Endothelial cell of umbilical vein (primary cell): ENCODE data around the gene ZNF440. TPM values are rescaled to one million over a fixed set of nuclear protein-coding genes. Genes with fewer than 3 reads are reported as not detected.

Source experiments
- BruUV-seq: library from RNA; stranded (reverse); fragments of 400-500 nt; replicated peaks from 2 replicates; lab custom pipeline; 2021; lab: Mats Ljungman, UMichigan
- CTCF ChIA-PET: fragments of 300-600, 350-600 bp; sonication (Branson Sonifier 250); formaldehyde crosslinking; loops from one replicate; lab custom pipeline; 2021; ENCODE audit warnings: antibody characterized with exemption, inconsistent platforms; lab: Charles Lee
- POLR2A ChIA-PET: fragments of 300-600, 350-600 bp; sonication (Branson Sonifier 250); formaldehyde crosslinking; loops from one replicate; lab custom pipeline; 2021; ENCODE audit warnings: antibody characterized with exemption, inconsistent platforms; lab: Charles Lee
- DNase-seq: peaks from one replicate; pipeline ENCODE4 v3.0.0-alpha.2; 2011; ENCODE audit warnings: low read depth, low spot score
- FAIRE-seq: peaks from 2 replicates; lab custom pipeline; 2011; peaks lifted over from hg19 to GRCh38; lab: Jason Lieb, UNC
- H2AFZ ChIP-seq: 2 replicates; pipeline ENCODE4 v1.6.0; 2012; ENCODE audit warnings: low read depth, low read length, control low read depth, inconsistent platforms
- H3K27ac ChIP-seq: 2 replicates; pipeline ENCODE4 v1.5.1; 2011; ENCODE audit warnings: low read depth, mild to moderate bottlenecking, control low read depth, low read length, moderate library complexity; ENCODE audit not compliant: insufficient read depth
- H3K27me3 ChIP-seq, 2 experiments: 2 replicates each; pipeline versions ENCODE4 v1.6.0 to v1.6.1; 2011; ENCODE audit warnings: low read length in 2 of 2, mixed read lengths in 1 of 2; ENCODE audit not compliant: control insufficient read depth in 2 of 2, insufficient read depth in 2 of 2
- H3K36me3 ChIP-seq, 2 experiments: 2 replicates in 1 of 2; 3 replicates in 1 of 2; pipeline ENCODE4 v1.5.1; 2011; ENCODE audit warnings: low read length in 2 of 2, mild to moderate bottlenecking in 1 of 2, moderate library complexity in 1 of 2; ENCODE audit not compliant: control insufficient read depth in 2 of 2, insufficient read depth in 2 of 2; ENCODE audit errors: extremely low read depth in 1 of 2
- H3K4me1 ChIP-seq: 3 replicates; pipeline ENCODE4 v1.5.1; 2011; ENCODE audit warnings: mild to moderate bottlenecking, low read length; ENCODE audit not compliant: control insufficient read depth, insufficient read depth; ENCODE audit errors: extremely low read depth
- H3K4me2 ChIP-seq: 2 replicates; pipeline ENCODE4 v1.6.1; 2011; ENCODE audit warnings: low read length, control low read depth, mixed read lengths; ENCODE audit not compliant: insufficient read depth
- H3K4me3 ChIP-seq, 3 experiments: fragments of 200-600 bp in 1 of 3; sonication (generic), shearing (Covaris generic) in 1 of 3; replicated peaks in 1 of 3; 2 replicates each; pipeline ENCODE4 v1.5.1; 2011 to 2016; ENCODE audit warnings: control low read depth in 3 of 3, low read length in 3 of 3, mild to moderate bottlenecking in 2 of 3, inconsistent platforms in 1 of 3, low read depth in 1 of 3, moderate library complexity in 1 of 3; ENCODE audit not compliant: insufficient read depth in 1 of 3
- H3K79me2 ChIP-seq: 2 replicates; pipeline ENCODE4 v1.6.0; 2012; ENCODE audit warnings: low read length, inconsistent platforms; ENCODE audit not compliant: control insufficient read depth, insufficient read depth
- H3K9ac ChIP-seq: replicated peaks from 2 replicates; pipeline ENCODE3; 2011; ENCODE audit warnings: low read length, control low read depth; ENCODE audit not compliant: insufficient read depth; ENCODE audit errors: extremely low read depth
- H3K9me1 ChIP-seq: replicated peaks from 3 replicates; pipeline ENCODE4 v1.6.0; 2011; ENCODE audit warnings: mild to moderate bottlenecking, low read length; ENCODE audit not compliant: control insufficient read depth, insufficient read depth; ENCODE audit errors: extremely low read depth
- H3K9me3 ChIP-seq: replicated peaks from 2 replicates; pipeline ENCODE4 v1.5.1; 2012; ENCODE audit warnings: low read length, inconsistent platforms; ENCODE audit not compliant: control insufficient read depth, insufficient read depth
- H4K20me1 ChIP-seq: replicated peaks from 2 replicates; pipeline ENCODE3; 2011; ENCODE audit warnings: mild to moderate bottlenecking, low read length; ENCODE audit not compliant: control insufficient read depth, insufficient read depth; ENCODE audit errors: extremely low read depth
- CTCF ChIP-seq, 2 donors: IDR thresholded peaks; 1 replicate in 1 of 2; 2 replicates in 1 of 2; pipeline ENCODE4 v1.5.1; 2011; ENCODE audit warnings: low read length in 2 of 2, mild to moderate bottlenecking in 2 of 2, moderate library complexity in 2 of 2, control low read depth in 1 of 2, inconsistent platforms in 1 of 2, low read depth in 1 of 2; ENCODE audit not compliant: insufficient read depth in 1 of 2; ENCODE audit errors: extremely low read depth in 1 of 2
- EZH2 ChIP-seq: IDR thresholded peaks from 2 replicates; pipeline ENCODE4 v1.6.1; 2012; ENCODE audit warnings: borderline replicate concordance, low read depth, mild to moderate bottlenecking, moderate library complexity, low read length, inconsistent platforms; ENCODE audit not compliant: severe bottlenecking
- FOS ChIP-seq: IDR thresholded peaks from 2 replicates; pipeline ENCODE4 v1.6.1; 2011; ENCODE audit warnings: mild to moderate bottlenecking, low read length, moderate library complexity, borderline replicate concordance; ENCODE audit not compliant: insufficient read depth
- GATA2 ChIP-seq: IDR thresholded peaks from 2 replicates; pipeline ENCODE4 v1.7.0; 2011; ENCODE audit warnings: low read depth, mild to moderate bottlenecking, moderate library complexity, mixed read lengths, low read length; ENCODE audit not compliant: insufficient read length, insufficient read depth
- JUN ChIP-seq: IDR thresholded peaks from 2 replicates; pipeline ENCODE4 v1.6.1; 2011; ENCODE audit warnings: borderline replicate concordance, low read depth; ENCODE audit not compliant: insufficient read length, insufficient read depth
- MAX ChIP-seq: IDR thresholded peaks from 2 replicates; pipeline ENCODE4 v1.6.1; 2011; ENCODE audit not compliant: insufficient read depth, insufficient read length
- MYC ChIP-seq: IDR thresholded peaks from one replicate; pipeline ENCODE4 v1.6.1; 2011; ENCODE audit warnings: mild to moderate bottlenecking, low read depth, low read length
- POLR2A ChIP-seq: IDR thresholded peaks from 2 replicates; pipeline ENCODE4 v1.6.1; 2012; ENCODE audit warnings: low read depth, mild to moderate bottlenecking, control low read depth, low read length
- POLR2AphosphoS5 ChIP-seq: IDR thresholded peaks from 2 replicates; pipeline ENCODE4 v1.6.1; 2012; ENCODE audit warnings: low read depth, mild to moderate bottlenecking, control low read depth, low read length, moderate library complexity; ENCODE audit not compliant: insufficient read depth
- dilution Hi-C: fragments of 300-500 bp; cut with MboI; formaldehyde crosslinking; loops from one replicate; pipeline ENCODE4 v1.15.0; 2019; ENCODE audit warnings: low sequenced_read_pairs; ENCODE audit not compliant: extremely low pct_ligation_motif_present
- intact Hi-C: fragments of 100-400 bp; cut with micrococcal nuclease; formaldehyde crosslinking; loops from one replicate; pipeline ENCODE4 v1.10.0; 2022
- polyA plus RNA-seq, 4 experiments: library from polyadenylated mRNA; depleted of rRNA in 3 of 4; stranded (reverse) in 3 of 4; unstranded in 1 of 4; fragments of >200 nt; gene quantifications; 2 replicates each; pipeline versions ENCODE4 v1.2.1 to v1.2.3, GENCODE V29; 2011 to 2012; ENCODE audit warnings: missing spikeins in 1 of 4
- total RNA-seq: library from RNA; stranded (reverse); gene quantifications from 2 replicates; pipeline ENCODE4 v1.2.3, GENCODE V29; 2021

Gene ZNF440
- total and polyA plus RNA-seq, 2 donors (not counting 3 experiments of a cell fraction or from before 2014, with no cell fraction given), result 2.2 to 13.3 TPM

GRCh38 chr19:11872624-11873023 lies 58.6 kb downstream of the ZNF440 start:
- no peak overlapping the region for H3K9ac ChIP-seq
- dilution Hi-C loops, result no loop called here
- no peaks in the 10 kb centered on the region for H3K36me3 ChIP-seq
- no peaks in the 10 kb centered on the region for H4K20me1 ChIP-seq
- DNase-seq (no peak), FAIRE-seq (no peak)
- TF ChIP-seq EZH2 (no peak), JUN (no peak), CTCF (IDR thresholded peaks at IDR 0.05; ENCODE audit: extremely low read depth in 1 of 2, insufficient read depth in 1 of 2, low read depth in 1 of 2, low read length in 2 of 2) (no peak), MYC (no peak), MAX (no peak), POLR2A (no peak), FOS (no peak), GATA2 (no peak), POLR2AphosphoS5 (no peak)
- H3K4me2 ChIP-seq, result no peak overlapping the region
- no peaks in the 10 kb centered on the region for H3K4me1 ChIP-seq
- H3K9me3 ChIP-seq, result peaks cover 8% of the 10 kb centered on the region
- BruUV-seq, result no TSS peak
- no peaks in the 10 kb centered on the region for H3K9me1 ChIP-seq
- ChIA-PET CTCF (no interaction called here), POLR2A (no interaction called here)
- H3K27ac ChIP-seq, result no peak overlapping the region
- H3K79me2 ChIP-seq, result no peaks in the 10 kb centered on the region
- no peak overlapping the region for H3K4me3 ChIP-seq
- no peak overlapping the region for H2AFZ ChIP-seq
- intact Hi-C loops, result no loop called here
- H3K27me3 ChIP-seq, result no peaks in the 10 kb centered on the region
